GM19372 (cell line): ENCODE results near the gene GDPGP1.
"Not testable (repeated sequence)": the region's sequence is repeated elsewhere in the genome, so short reads cannot be mapped to it uniquely, and the experiment has no call there.

ENCODE experiments used
- ATAC-seq: cut with Tn5 transposase; IDR thresholded peaks from one replicate; pipeline ENCODE4 v1.9.1; 2021; ENCODE audit warnings: mild to moderate bottlenecking, low read depth, moderate library complexity; ENCODE audit not compliant: unreplicated experiment

GDPGP1 gene

GRCh38 chr15:90249203-90249863 is 15.3 kb downstream of the GDPGP1 start, which contains the start of gene TTLL13:
TSS of gene TTLL13 (plus strand) at chr15:90249556. CDS start at chr15:90250631, 1,075 bp downstream.
- peak; percentile 87 for ATAC-seq

- no peak for ATAC-seq
Observed at GRCh38 chr15:90257776-90258175, 23.8 kb downstream of the GDPGP1 start.

GRCh38 chr15:90259524-90259923 is 25.5 kb downstream of the GDPGP1 start:
- no peak for ATAC-seq

GRCh38 chr15:90260731-90261130 is 26.7 kb downstream of the GDPGP1 start:
- not testable (repeated sequence) for ATAC-seq

- no peak for ATAC-seq
Observed at GRCh38 chr15:90261811-90262210, 27.8 kb downstream of the GDPGP1 start.

- ATAC-seq, result no peak
Observed at GRCh38 chr15:90262426-90262825, 28.4 kb downstream of the GDPGP1 start.

- ATAC-seq, result no peak
Observed at GRCh38 chr15:90264671-90265070, 30.7 kb downstream of the GDPGP1 start.

- ATAC-seq, result peak; percentile 89
Observed at GRCh38 chr15:90265271-90266060, 31.5 kb downstream of the GDPGP1 start, which contains the start of gene NGRN. TSS of gene NGRN (plus strand) at chr15:90265672. CDS start at chr15:90265713, 41 bp downstream.

- no peak for ATAC-seq
Observed at GRCh38 chr15:90266061-90266431, 32.0 kb downstream of the GDPGP1 start.

- no peak for ATAC-seq
Observed at GRCh38 chr15:90266485-90266884, 32.5 kb downstream of the GDPGP1 start.

GRCh38 chr15:90268415-90268814 is 34.4 kb downstream of the GDPGP1 start:
- ATAC-seq, result no peak

GRCh38 chr15:90270502-90271150 is 36.6 kb downstream of the GDPGP1 start:
- ATAC-seq, result no peak

- no peak for ATAC-seq
Observed at GRCh38 chr15:90271459-90272166, 37.6 kb downstream of the GDPGP1 start.

- ATAC-seq, result not testable (repeated sequence)
Observed at GRCh38 chr15:90278467-90278866, 44.5 kb downstream of the GDPGP1 start.

- not testable (repeated sequence) for ATAC-seq
Observed at GRCh38 chr15:90280743-90281142, 46.7 kb downstream of the GDPGP1 start.

GRCh38 chr15:90281637-90282036 is 47.6 kb downstream of the GDPGP1 start:
- not testable (repeated sequence) for ATAC-seq

- no peak for ATAC-seq
Observed at GRCh38 chr15:90286678-90287077, 52.7 kb downstream of the GDPGP1 start.

GRCh38 chr15:90287101-90287500 is 53.1 kb downstream of the GDPGP1 start:
- ATAC-seq, result no peak

GRCh38 chr15:90287946-90288345 is 53.9 kb downstream of the GDPGP1 start:
- ATAC-seq, result no peak

- no peak for ATAC-seq
Observed at GRCh38 chr15:90291679-90292356, 57.8 kb downstream of the GDPGP1 start.
